Fibroblast of peridontal ligament (primary cell): ENCODE data around the gene RMI2.

ENCODE experiments used
- DNase-seq: peaks from one replicate; pipeline ENCODE4 v3.0.0-alpha.2; 2010; ENCODE audit errors: extremely low read depth

The RMI2 gene

GRCh38 chr16:11384184-11384955 lies 39.1 kb downstream of the RMI2 start:
- DNase-seq: no peak

- DNase-seq: no peak
Observed at GRCh38 chr16:11384956-11385586, 39.8 kb downstream of the RMI2 start.

- DNase-seq: no peak
Observed at GRCh38 chr16:11386054-11386680, 40.9 kb downstream of the RMI2 start.

- no peak for DNase-seq
Observed at GRCh38 chr16:11386791-11387546, 41.7 kb downstream of the RMI2 start.

GRCh38 chr16:11389083-11389482 lies 43.8 kb downstream of the RMI2 start:
- DNase-seq: no peak

GRCh38 chr16:11389631-11390565 lies 44.6 kb downstream of the RMI2 start:
- DNase-seq: no peak

GRCh38 chr16:11390573-11391495 lies 45.6 kb downstream of the RMI2 start:
- no peak for DNase-seq

GRCh38 chr16:11391576-11391975 lies 46.3 kb downstream of the RMI2 start:
- DNase-seq: no peak

- no peak for DNase-seq
Observed at GRCh38 chr16:11392041-11392581, 46.9 kb downstream of the RMI2 start.

- DNase-seq: no peak
Observed at GRCh38 chr16:11393366-11393765, 48.1 kb downstream of the RMI2 start.

- DNase-seq: no peak
Observed at GRCh38 chr16:11393861-11394592, 48.8 kb downstream of the RMI2 start.

- DNase-seq: no peak
Observed at GRCh38 chr16:11394593-11394960, 49.3 kb downstream of the RMI2 start.

GRCh38 chr16:11395008-11395948 lies 50.0 kb downstream of the RMI2 start:
- no peak for DNase-seq

- no peak for DNase-seq
Observed at GRCh38 chr16:11395949-11396240, 50.6 kb downstream of the RMI2 start.

GRCh38 chr16:11396241-11397048 lies 51.2 kb downstream of the RMI2 start:
- peak; percentile 64 for DNase-seq

- no peak for DNase-seq
Observed at GRCh38 chr16:11398136-11398535, 52.9 kb downstream of the RMI2 start.

- DNase-seq: no peak
Observed at GRCh38 chr16:11398851-11399250, 53.6 kb downstream of the RMI2 start.
